Measurements from ENCODE around the gene ADGRE1.

ADGRE1 gene

GRCh38 chr19:6876748-6877147 is 10.6 kb upstream of the ADGRE1 start:
- no peak for DNase-seq

DNA sequence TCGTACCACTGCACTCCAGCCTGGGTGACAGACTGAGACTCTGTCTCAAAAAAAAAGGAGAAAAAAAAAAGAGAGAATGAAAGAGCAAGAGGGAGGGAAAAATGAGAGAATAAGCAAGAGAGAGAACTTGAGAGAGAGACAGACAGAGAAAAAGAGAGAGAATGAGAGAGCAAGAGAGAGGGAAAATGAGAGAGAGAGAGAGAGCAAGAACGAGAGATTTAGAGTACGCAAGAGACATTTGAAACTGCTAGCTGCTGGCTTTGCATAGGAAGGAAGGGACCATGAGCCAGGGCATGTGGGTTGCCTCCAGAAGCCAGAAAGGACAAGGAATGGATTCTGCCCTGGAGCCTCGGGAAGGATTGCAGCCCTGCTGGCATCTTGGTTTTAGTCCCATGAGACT is 9.6 kb upstream of the ADGRE1 start:
- no peak for DNase-seq

- DNase-seq: no peak
These were observed 992 bp upstream of the ADGRE1 start for GRCh38 chr19:6886277-6886897.

DNA sequence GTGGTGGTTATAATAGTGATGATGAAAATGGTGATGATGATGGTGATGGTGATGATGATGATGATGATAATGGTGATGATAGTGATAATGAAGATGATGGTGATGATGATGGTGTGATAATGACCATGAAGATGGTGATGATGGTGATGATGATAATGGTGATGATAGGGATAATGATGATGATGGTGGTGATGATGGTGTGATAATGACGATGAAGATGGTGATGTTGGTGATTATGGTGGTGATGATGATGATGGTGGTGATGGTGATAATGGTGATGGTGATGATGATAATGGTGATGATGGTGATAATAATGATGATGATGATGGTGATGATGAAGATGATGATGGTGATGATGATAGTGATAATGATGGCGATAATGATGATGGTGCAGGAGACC is 1.6 kb downstream of the ADGRE1 start:
- DNase-seq: no peak

GRCh38 chr19:6890401-6890913 is 3.1 kb downstream of the ADGRE1 start:
- no peak for DNase-seq

DNA sequence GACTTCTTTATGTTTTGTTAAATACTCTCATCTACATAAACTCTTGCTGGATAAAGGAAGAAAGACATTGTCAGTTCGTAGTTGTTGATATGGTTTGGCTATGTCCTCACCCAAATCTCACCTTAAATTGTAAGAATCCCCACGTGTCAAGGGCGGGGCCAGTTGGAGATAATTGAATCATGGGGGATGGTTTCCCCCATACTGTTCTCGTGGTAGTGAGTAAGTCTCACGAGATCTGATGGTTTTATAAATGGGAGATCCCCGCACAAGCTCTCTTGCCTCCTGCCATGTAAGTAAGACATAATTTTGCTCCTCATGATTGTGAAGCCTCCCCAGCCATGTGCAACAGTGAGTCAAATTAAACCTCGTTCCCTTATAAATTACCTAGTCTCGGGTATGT is 3.6 kb downstream of the ADGRE1 start:
- no peak for DNase-seq

GRCh38 chr19:6891761-6892385 is 4.5 kb downstream of the ADGRE1 start:
- no peak for DNase-seq

DNA sequence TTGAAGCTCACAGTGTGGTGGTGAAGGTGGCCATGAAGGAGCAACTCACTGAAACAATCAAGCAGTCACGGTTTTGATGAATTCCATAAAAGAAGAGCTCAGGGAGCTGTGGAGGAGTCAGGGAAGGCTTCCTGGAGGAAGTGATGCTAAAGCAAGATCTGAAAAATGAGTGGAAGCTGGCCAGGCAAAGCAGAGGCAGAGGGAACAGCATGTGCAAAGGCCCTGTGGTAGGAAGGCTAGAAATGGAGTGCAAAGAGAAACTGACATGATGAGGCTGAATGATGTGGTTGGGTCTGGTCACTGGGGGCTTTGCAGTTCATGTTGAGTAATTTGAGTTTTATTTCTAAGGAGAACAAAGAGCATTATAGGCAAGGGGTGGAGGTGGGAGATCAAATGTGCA is 6.9 kb downstream of the ADGRE1 start:
- DNase-seq: no peak

- DNase-seq: no peak
These were observed 16.1 kb downstream of the ADGRE1 start for GRCh38 chr19:6903446-6903845.

GRCh38 chr19:6906559-6907060 is 19.2 kb downstream of the ADGRE1 start:
- no peak for DNase-seq

DNA sequence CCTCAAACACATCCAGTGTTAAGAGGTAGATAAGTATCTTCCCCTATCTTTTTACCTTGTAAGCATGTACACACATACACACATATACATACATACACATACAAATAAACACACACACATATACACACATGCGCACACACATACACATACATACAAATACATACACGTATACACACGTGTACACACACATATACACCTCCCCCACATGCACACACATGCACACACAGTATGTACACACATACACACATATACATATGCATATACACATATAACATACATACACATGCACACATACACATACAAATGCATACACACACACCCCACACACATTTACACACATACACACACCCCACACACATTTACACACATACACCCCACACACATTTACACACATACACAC is 24.1 kb downstream of the ADGRE1 start:
- no peak for DNase-seq

- no peak for DNase-seq
These were observed 26.9 kb downstream of the ADGRE1 start for GRCh38 chr19:6914321-6914720.

GRCh38 chr19:6916952-6917351 is 29.6 kb downstream of the ADGRE1 start:
- DNase-seq: no peak

- no peak for DNase-seq
These were observed 38.0 kb downstream of the ADGRE1 start for GRCh38 chr19:6925386-6925785.

GRCh38 chr19:6925801-6926751 is 38.7 kb downstream of the ADGRE1 start:
- DNase-seq: no peak

- DNase-seq: no peak
These were observed 42.8 kb downstream of the ADGRE1 start for GRCh38 chr19:6930190-6930589.

- DNase-seq: no peak
These were observed 47.7 kb downstream of the ADGRE1 start for GRCh38 chr19:6935069-6935468.

- no peak for DNase-seq
These were observed 48.2 kb downstream of the ADGRE1 start for GRCh38 chr19:6935618-6936017.

DNA sequence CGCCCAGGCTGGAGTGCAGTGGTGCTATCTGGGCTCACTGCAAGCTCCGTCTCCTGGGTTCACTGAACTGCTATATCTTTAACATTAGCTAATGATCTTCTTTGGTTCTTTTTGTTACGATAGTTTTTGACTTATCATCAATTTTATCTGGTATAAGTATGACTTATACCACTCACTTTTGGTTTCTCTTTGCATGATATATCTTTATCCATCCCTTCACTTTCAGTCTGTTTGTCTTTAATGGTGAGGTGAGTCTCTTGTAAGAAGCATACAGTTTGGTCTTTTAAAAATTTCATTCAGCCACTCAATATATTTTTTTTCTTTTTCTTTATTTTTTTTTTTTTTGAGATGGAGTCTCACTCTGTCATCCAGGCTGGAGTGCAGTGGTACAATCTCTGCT is 58.4 kb downstream of the ADGRE1 start:
- DNase-seq: no peak

- DNase-seq: no peak
These were observed 60.4 kb downstream of the ADGRE1 start for GRCh38 chr19:6947745-6948144.

GRCh38 chr19:6948884-6949283 is 61.5 kb downstream of the ADGRE1 start:
- no peak for DNase-seq

DNA sequence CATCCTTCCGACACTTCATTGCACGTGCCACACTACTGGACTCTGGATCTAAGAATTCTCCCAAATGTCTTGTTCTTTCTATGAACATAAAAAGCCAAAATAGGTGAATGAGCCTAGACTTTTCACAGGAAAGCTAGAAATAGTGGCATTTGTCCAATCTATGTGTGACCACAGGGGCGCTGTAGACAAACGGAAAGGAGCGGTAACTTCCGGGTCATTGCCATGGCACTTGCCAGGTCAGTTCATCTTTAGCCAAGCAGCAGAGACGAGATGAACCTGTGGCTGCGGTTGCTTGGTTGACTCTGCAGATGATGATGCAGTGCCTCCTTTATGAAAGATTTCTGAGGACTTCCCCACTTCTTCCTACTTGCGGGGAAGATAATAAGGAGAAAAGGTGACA is 65.6 kb downstream of the ADGRE1 start:
- DNase-seq: no peak

DNA sequence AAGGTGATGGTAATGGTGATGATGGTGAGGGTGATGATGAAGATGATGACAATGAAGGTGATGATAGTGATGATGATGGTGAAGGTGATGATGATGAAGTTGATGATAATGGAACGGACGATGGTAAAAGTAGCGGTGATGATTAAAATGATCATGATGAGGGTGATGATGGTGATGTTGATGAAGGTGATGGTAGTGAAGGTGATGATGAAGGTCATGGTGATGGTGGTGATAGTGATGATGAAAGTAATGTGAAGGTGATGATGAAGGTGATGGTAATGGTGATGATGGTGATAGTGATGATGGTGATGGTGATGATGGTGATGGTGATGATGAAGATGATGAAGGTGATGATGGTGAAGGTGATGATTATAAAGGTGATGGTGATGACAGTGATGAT is 67.7 kb downstream of the ADGRE1 start:
- DNase-seq: no peak

DNA sequence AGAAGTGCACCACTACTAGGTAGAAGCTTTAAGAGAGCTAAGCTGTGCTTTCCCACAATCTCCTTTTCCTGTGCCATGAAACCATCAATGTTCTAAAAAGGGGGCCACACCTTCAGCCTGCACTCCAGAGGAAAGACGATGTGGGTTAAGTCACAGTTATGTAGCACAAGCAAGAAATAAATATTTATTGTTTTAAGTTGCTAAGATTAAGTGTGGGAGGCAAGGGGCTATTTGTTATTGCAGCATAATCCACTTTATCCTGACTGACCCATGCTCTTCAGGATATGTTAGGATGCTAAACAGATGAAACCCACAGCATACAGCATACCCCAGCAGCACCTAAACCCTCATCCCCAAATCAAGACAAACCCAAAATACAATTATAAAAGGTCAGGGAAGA is 69.2 kb downstream of the ADGRE1 start:
- DNase-seq: no peak

Data from cortex of kidney (tissue), 1 donor.